Common myeloid progenitor, CD34-positive (primary cell): ENCODE results near the gene MVB12B.

Experiments
- CTCF ChIA-PET: fragments of 350-600 bp; sonication (Branson Sonifier 250); formaldehyde crosslinking; loops from one replicate; lab custom pipeline; 2021; ENCODE audit warnings: antibody characterized with exemption; lab: Charles Lee
- POLR2A ChIA-PET: fragments of 350-600 bp; sonication (Branson Sonifier 250); formaldehyde crosslinking; loops from one replicate; lab custom pipeline; 2021; ENCODE audit warnings: antibody characterized with exemption; lab: Charles Lee
- DNase-seq, 3 donors: peaks; one replicate each; pipeline versions ENCODE4 v3.0.0 to v3.0.0-alpha.2; 2013
- H3K27ac ChIP-seq, 2 experiments: 1 replicate in 1 of 2; 2 replicates in 1 of 2; pipeline ENCODE4 v1.7.0; 2013; ENCODE audit warnings: inconsistent platforms in 2 of 2, low read length in 2 of 2, mild to moderate bottlenecking in 2 of 2, low read depth in 1 of 2, moderate library complexity in 1 of 2; ENCODE audit not compliant: severe bottlenecking in 2 of 2, insufficient read depth in 1 of 2, poor library complexity in 1 of 2
- H3K27me3 ChIP-seq, 5 experiments: replicated peaks in 2 of 5; 1 replicate in 3 of 5; 2 replicates in 2 of 5; pipeline versions ENCODE4 v1.6.1 to v1.7.0; 2013; ENCODE audit warnings: low read length in 4 of 5, mild to moderate bottlenecking in 2 of 5, moderate library complexity in 2 of 5, inconsistent platforms in 1 of 5; ENCODE audit not compliant: insufficient read depth in 5 of 5, control insufficient read depth in 4 of 5
- H3K36me3 ChIP-seq, 4 experiments: 1 replicate in 2 of 4; 2 replicates in 2 of 4; pipeline versions ENCODE4 v1.6.1 to v1.7.0; 2013; ENCODE audit warnings: low read length in 3 of 4, control low read depth in 1 of 4, mild to moderate bottlenecking in 1 of 4; ENCODE audit not compliant: control insufficient read depth in 4 of 4, insufficient read depth in 4 of 4
- H3K4me1 ChIP-seq, 4 experiments: 1 replicate in 3 of 4; 2 replicates in 1 of 4; pipeline versions ENCODE4 v1.6.1 to v1.7.1; 2013; ENCODE audit warnings: low read length in 3 of 4, mild to moderate bottlenecking in 3 of 4, control low read depth in 1 of 4, inconsistent platforms in 1 of 4, moderate library complexity in 1 of 4; ENCODE audit not compliant: control insufficient read depth in 4 of 4, insufficient read depth in 4 of 4; ENCODE audit errors: control extremely low read depth in 1 of 4
- H3K4me3 ChIP-seq, 7 experiments: 1 replicate in 4 of 7; 2 replicates in 3 of 7; pipeline versions ENCODE4 v1.5.1 to v1.7.0; 2013; ENCODE audit warnings: mild to moderate bottlenecking in 7 of 7, low read length in 6 of 7, moderate library complexity in 6 of 7, inconsistent platforms in 2 of 7, low read depth in 2 of 7, control low read depth in 1 of 7; ENCODE audit not compliant: insufficient read depth in 4 of 7, control insufficient read depth in 1 of 7; ENCODE audit errors: extremely low read depth in 1 of 7
- H3K9me3 ChIP-seq, 5 experiments: 1 replicate in 4 of 5; 2 replicates in 1 of 5; pipeline versions ENCODE4 v1.6.1 to v1.7.1; 2013; ENCODE audit warnings: low read length in 4 of 5, mild to moderate bottlenecking in 2 of 5, inconsistent platforms in 1 of 5, low read depth in 1 of 5, moderate library complexity in 1 of 5; ENCODE audit not compliant: control insufficient read depth in 4 of 5, insufficient read depth in 2 of 5; ENCODE audit errors: control extremely low read depth in 1 of 5
- WGBS: methylation state at CpG from one replicate; pipeline ENCODE4 v1.1.5; 2013; ENCODE audit not compliant: insufficient coverage; 5-methylcytosine and 5-hydroxymethylcytosine counted together

MVB12B gene

DNA sequence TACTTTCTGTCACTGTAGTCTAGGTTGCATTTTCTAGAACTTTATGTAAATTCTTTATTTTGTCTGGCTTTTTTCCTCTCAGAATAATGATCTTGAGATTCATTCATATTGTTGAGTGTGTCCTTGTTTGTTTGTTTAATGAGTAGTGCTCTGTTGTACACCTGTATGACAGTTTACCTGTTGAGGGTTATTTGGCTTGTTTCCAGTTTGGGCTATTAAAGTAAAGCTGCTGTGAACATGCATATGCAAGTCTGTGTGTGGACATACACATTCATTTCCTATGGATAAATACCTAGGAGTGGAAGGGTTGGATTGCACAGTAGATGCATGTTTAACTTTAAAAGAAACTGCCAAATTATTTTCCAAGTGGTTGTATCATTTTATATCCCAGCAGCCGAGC, 30.4 kb downstream of the MVB12B start:
- Histone ChIP-seq H3K36me3 (no peaks in the 10 kb centered on the region), H3K4me3 (no peak overlapping the region), H3K9me3 (peaks cover 0 to 24% (median 6%) of the 10 kb centered on the region in 5 experiments), H3K27ac (no peak overlapping the region), H3K4me1 (peaks cover 0 to 11% (median under 1%) of the 10 kb centered on the region in 4 experiments), H3K27me3 (no peaks in the 10 kb centered on the region)
- WGBS = no CpG with 5 or more reads among the region's 1 CpG
- POLR2A ChIA-PET = no interaction called here
- CTCF ChIA-PET = interaction anchor here (1.1 to 1.2 kb wide), 2 partner anchors 11 to 42 kb away, joined by 4 to 5 read pairs; no protein-coding TSS in a partner anchor
- DNase-seq = no peak

DNA sequence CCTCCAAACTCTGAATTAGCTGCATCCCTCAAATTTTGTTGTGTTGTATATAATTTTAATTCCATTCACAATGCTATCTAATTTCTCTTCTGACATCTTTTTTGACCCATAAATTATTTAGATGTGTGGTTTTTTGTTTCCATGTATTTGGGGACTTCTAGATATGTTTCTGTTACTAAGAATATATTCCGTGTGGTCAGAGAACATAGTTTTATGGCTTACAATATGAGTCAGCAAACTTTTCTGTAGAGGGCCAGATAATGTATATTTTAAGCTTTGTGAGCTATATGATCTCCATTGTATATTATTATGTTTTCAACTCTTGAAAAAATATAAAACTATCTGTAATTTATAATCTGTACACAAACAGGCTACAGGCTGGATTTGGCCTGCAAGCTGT, 33.4 kb downstream of the MVB12B start:
- Histone ChIP-seq H3K4me1 (peaks cover 0 to 5% (median under 1%) of the 10 kb centered on the region in 4 experiments), H3K4me3 (no peak overlapping the region), H3K27me3 (no peaks in the 10 kb centered on the region), H3K27ac (no peak overlapping the region), H3K36me3 (peaks cover 0 to 3% (median 0%) of the 10 kb centered on the region in 4 experiments), H3K9me3 (peaks cover 0 to 39% (median 9%) of the 10 kb centered on the region in 5 experiments)
- no peak for DNase-seq
- ChIA-PET POLR2A (no interaction called here), CTCF (interaction anchor here (0.9 kb wide), 2 partner anchors 12 to 18 kb away, joined by 3 to 5 read pairs; no protein-coding TSS in a partner anchor)
- 100% methylated on average over 1 of the region's 1 CpG for WGBS

DNA sequence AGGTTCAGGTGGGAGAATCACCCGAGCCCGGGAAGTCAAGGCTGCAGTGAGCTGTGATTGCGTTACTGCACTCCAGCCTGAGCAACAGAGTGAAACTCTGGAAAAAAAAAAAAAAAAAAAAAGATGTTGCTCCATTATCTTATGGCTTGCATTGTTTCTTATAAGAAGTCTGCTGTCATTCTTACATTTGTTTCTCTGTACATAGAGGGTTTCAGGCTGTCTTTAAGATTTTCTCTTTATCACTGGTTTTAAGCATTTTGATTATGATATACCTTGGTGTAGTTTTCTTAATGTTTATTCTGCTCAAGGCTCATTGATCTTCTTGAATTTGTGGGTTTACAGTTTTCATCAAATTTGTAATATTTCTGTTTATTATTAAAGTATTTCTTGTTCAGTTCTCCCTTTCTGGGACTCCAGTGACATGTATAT, 35.2 kb downstream of the MVB12B start:
- Histone ChIP-seq H3K4me3 (no peak overlapping the region), H3K27ac (no peak overlapping the region), H3K36me3 (peaks cover 0 to 3% (median 0%) of the 10 kb centered on the region in 4 experiments), H3K4me1 (no peaks in the 10 kb centered on the region), H3K9me3 (peaks cover 0 to 35% (median 6%) of the 10 kb centered on the region in 5 experiments), H3K27me3 (no peaks in the 10 kb centered on the region)
- WGBS = 100% methylated on average over 1 of the region's 3 CpGs
- peak in 2 of 3 donors; percentile 31 to 33 for DNase-seq
- POLR2A ChIA-PET = no interaction called here
- CTCF ChIA-PET = no interaction called here

- CTCF ChIA-PET = no interaction called here
These were observed 36.6 kb downstream of the MVB12B start for GRCh38 chr9:126363250-126363649.

GRCh38 chr9:126363847-126364671, 37.4 kb downstream of the MVB12B start:
- Histone ChIP-seq H3K36me3 (peaks cover 0 to 3% (median 0%) of the 10 kb centered on the region in 4 experiments), H3K9me3 (peaks cover 0 to 31% (median 6%) of the 10 kb centered on the region in 5 experiments), H3K4me3 (no peak overlapping the region), H3K27me3 (no peaks in the 10 kb centered on the region), H3K4me1 (no peaks in the 10 kb centered on the region), H3K27ac (no peak overlapping the region)
- DNase-seq = no peak
- POLR2A ChIA-PET = no interaction called here
- CTCF ChIA-PET = interaction anchor here (2.4 kb wide), 1 partner anchor 13 kb away, joined by 6 read pairs; no protein-coding TSS in a partner anchor
- 97% methylated on average over 6 of the region's 8 CpGs for WGBS

More at GRCh38 chr9:126363250-126363649, 36.6 kb downstream of the MVB12B start:
- no peak for DNase-seq
- H3K9me3 ChIP-seq = peaks cover 0 to 31% (median 6%) of the 10 kb centered on the region in 5 experiments
- H3K36me3 ChIP-seq = peaks cover 0 to 3% (median 0%) of the 10 kb centered on the region in 4 experiments
- POLR2A ChIA-PET = no interaction called here
- no peak overlapping the region for H3K27ac ChIP-seq
- H3K4me3 ChIP-seq = no peak overlapping the region
- 100% methylated on average over 5 of the region's 6 CpGs for WGBS
- H3K27me3 ChIP-seq = no peaks in the 10 kb centered on the region
- H3K4me1 ChIP-seq = no peaks in the 10 kb centered on the region

GRCh38 chr9:126365780-126366179, 39.2 kb downstream of the MVB12B start:
- peaks cover 0 to 3% (median 0%) of the 10 kb centered on the region in 4 experiments for H3K36me3 ChIP-seq
- ChIA-PET POLR2A (no interaction called here), CTCF (interaction anchor here (0.6 to 2.4 kb wide), 2 partner anchors 15 to 416 kb away, joined by 3 to 6 read pairs; no protein-coding TSS in a partner anchor)
- no peaks in the 10 kb centered on the region for H3K27me3 ChIP-seq
- no peak overlapping the region for H3K27ac ChIP-seq
- no peak for DNase-seq
- H3K4me1 ChIP-seq = no peaks in the 10 kb centered on the region
- 94% methylated on average over 2 of the region's 3 CpGs for WGBS
- H3K4me3 ChIP-seq = no peak overlapping the region
- H3K9me3 ChIP-seq = peaks cover 0 to 21% (median 6%) of the 10 kb centered on the region in 5 experiments
